Erythroblast (primary cell): ENCODE results near the gene MSMB.

Experiments used
- GATA1 ChIP-seq: IDR thresholded peaks from 2 replicates; pipeline ENCODE4 v1.6.1; 2011; ENCODE audit warnings: low read depth, mild to moderate bottlenecking, control low read depth, low read length, moderate library complexity
- POLR2A ChIP-seq: IDR thresholded peaks from 2 replicates; pipeline ENCODE4 v1.6.1; 2011; ENCODE audit warnings: mild to moderate bottlenecking, low read length

DNA sequence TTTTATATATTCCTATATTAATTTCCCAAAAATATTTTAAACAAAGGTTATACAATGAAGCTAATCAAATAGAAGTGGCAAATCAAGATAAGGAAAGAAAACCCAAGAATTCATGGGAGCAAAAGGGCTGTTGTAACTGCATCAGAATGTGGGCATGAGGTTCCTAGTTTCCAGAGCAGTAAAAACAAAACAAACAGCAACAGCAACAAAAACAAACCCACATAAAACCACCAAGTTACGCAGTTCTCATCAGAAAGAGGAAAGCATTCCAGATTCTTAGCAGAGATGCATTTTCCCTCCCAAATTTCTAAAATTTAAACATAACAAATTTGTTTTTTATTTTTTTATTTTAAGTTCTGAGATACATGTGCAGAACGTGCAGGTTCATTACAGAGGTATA, 34.8 kb upstream of the MSMB start:
- no peak for TF ChIP-seq POLR2A
- no peak for TF ChIP-seq GATA1
